Measurements from ENCODE around the gene PFDN6.
"Not testable (repeated sequence)": the region's sequence is repeated elsewhere in the genome, so short reads cannot be mapped to it uniquely, and the experiment has no call there.

PFDN6 gene

DNA sequence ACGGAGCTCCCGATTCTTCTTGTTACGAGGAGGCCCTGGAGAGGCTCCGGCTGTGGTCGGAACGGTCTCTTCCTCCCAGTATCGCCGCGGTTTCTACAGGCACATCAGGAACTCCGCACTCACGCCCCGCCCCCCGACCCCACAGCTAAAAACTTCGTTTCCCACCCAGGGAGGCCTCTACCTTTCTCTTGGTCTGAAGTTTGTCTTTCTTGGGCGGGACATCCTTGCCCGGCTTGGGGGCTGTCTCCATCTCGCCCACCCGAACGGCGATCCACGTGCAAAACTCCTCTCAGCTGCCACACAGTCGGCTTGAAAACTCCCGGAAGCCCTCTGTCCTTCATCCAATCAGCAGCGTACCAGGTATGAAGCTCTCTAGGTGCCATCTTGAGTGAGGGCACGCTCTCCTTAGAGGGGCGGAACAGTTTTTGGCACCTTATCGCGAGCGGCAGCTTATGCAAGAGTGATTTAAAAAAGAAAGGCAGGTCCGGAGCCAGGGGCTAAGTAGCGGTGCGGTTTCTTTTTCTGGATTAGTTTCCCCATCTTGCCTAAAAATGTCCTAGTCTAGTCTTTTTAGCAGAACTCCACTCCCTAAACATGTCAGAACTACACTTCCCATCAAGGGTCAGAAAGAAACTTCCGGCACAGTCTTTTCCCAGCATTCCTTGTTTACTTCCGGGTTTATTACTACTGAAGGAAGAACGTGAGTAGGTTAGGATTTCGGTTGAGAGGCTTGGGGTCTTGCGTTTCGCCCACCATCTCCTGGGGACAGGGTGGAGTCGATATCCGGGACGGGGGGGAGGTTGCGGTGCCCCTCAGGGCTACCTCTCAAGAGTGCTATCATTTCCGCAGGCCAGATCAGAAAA, at the start of gene PFDN6, which contains the start of gene WDR46:
TSS of gene PFDN6 (plus strand) at position 681 of the 863 bp plus-strand sequence. CDS start 256 bp downstream, outside the sequence.
TSS of gene WDR46 (minus strand) at position 319 of the 863 bp plus-strand sequence. CDS start at position 250, 69 bp downstream.
- DNase-seq = peak; percentile 90

DNA sequence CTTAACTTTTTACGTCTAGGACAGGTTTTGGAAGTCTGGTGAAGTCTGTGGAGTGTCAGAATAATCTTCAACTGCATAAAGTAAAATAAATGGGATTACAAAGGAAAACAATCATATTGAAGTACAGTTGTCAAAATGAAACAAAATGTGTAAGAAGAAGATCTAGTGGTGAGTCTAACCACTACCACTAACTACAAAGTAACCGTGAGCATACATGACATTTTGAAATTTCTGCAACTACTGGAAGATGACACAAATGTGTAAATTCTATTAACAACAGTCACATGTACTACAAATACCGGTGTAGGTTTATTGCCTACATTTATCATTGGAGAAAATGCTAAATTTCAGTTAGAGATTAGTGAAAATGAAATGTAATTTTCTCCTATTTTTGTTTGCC, 47.4 kb upstream of the PFDN6 start:
- no peak for DNase-seq

DNA sequence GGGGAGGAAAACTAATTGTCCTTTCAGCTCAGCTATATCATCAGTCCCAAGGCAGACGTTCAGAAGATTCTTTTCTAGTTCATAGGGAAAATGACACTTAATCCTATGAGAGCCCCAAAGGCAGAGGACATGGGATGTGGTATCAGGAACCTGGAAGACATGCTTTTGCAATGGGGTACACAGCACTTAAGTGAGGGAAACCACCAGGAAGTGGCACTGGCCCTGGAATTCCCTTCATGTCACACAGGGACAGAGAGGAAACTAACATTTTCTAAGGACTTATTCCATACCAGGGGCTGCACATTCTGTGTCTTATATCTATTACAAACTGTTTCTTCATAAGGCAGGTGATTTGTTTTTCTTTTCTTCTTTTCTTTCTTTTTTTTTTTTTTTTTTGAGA, 45.9 kb upstream of the PFDN6 start:
- DNase-seq = no peak

DNA sequence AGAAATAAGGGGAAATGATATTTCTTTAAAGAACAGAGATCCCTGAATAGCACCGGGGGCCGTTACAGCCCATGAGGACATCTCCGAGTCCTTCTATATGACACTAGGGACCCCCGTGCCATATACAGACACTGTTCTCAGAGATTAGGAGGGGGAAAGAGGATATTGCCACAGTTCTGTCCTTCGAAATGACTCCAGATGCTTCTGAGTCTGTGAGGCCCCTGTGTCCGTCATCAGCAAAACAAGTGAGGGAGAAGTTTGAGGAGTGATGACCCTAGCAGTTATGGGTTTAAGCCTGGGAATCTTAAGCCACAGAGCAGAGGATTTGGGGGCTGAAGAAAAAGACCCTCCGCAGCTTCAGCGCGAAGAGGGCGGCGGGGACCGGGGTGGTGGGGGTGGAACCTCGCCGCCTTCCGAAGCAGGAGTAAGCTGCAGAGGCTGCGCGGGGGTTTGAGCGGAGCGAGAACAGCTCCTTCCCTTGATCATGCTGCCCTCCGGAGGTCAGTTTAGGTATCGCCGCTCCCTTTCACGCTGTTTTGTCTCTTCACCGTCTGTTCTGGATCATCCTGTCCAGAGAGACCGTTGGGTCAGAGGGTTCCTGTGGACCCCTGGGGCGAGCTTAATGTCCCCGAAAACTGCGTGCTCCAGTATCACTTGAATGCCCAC, 41.3 kb upstream of the PFDN6 start:
- peak; percentile 98 for DNase-seq

DNA sequence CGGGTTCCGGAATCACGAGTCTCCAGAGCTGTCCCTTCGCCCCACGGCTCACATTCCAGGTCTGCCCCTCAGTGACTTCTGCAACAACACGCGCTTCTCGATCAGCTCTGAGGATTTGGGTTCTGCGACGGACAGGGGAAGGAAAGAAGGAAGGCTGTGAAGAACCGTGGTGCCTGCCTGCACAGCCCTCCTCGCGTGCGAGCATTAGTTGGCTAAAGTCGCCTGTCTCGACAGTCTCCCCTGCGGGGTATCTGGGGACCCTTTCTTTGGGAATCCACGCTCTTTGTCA, 40.8 kb upstream of the PFDN6 start:
- no peak for DNase-seq

DNA sequence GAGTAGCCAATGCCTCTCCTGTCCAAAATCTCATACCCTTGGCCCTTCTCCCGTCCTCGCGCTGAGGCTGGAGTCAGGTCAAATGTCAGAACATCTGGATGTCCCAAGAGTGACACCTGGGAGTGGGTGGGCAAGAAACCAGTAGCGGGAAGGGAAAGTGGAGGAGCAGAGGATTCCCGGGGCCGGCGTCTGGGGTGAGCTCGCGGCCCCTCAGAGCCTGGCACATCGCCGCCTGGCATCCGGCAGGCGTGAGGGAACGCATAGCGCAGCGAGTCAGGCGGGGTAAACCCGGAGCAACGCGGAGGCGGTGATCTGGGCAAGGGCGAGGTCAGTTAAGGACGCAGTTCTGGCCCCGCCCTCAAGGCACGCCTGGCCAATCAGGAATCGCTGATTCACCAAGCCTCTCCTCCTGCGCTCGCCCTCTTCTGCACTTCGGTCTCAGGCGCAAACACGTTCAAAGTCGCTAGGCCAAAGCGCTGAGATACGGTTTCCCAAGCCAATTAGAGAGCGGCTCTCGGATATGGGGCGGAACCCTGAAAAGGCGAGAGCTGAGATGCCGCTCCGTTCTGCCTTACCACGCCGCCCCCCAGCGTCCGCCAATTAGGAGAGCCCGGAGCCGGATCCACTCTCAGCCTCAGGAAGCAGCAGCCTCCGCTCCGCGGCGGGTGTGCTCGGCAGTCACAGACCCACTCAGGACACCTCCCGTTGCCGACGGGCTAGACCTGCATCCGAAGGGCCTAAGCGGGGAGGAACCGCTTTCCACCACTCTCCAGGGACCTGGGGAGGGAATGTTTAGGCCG, 40.3 kb upstream of the PFDN6 start:
- peak; percentile 96 for DNase-seq

DNA sequence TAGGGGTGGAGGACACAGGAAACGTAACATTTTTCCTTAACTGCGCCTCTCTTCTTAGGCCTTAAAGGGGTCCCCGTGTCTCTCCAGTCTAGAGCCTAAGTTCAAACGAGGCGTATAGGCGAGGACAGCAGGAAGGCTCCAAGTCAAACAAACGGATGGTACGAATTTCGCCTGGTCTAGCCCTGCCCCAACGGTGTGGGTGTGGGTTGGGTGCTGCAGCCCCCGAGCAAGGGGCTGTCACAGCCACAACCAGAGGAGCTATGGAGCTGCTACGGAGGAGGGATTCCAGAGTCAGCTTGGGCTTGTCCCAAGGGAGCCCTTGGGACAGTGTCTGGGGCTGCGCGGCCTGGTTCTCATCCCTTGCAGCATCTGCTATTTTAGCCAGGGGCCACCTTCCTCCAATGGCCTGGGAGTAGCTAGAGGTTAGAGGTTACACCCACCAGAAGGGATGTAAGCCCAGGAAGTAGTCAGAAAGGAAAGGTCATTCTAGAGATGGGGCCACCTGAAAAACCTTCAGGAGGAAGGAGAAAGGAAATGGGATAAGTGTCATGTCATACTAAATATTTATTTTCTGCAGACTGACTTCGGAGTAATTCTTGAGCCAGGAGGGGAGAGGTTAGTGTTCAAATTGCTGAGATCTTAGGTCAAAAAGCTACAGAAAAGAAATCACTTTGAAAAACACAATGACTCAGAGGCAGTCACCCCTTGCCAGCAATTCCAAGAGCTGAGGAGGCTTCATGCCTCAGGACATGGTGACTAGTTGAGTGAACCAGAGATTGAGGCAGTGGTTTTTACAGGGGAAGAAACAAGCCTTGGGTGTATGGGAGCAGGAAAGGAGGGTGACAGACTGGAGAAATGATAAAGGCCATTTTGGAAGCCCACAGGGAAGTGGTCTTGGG, 39.4 kb upstream of the PFDN6 start:
- DNase-seq = no peak

DNA sequence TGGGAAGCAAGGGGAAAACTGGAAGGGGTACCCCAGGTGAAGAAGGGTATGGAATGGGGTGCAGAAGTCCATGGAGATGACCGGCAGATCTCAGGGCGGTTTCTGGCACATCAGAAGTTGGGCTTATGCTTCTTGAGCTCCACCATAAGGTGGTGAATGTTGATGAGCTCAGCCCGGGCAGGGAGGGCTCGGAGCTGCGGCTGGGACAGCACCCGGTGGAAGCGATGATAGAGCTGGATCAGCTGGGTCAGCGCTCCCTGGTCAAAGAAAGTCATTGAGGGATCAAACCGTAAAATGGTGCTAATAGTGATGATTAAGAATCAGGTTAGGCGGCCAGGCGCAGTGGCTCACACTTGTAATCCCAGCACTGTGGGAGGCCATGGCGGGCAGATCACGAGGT, 38.7 kb upstream of the PFDN6 start:
- DNase-seq = no peak

DNA sequence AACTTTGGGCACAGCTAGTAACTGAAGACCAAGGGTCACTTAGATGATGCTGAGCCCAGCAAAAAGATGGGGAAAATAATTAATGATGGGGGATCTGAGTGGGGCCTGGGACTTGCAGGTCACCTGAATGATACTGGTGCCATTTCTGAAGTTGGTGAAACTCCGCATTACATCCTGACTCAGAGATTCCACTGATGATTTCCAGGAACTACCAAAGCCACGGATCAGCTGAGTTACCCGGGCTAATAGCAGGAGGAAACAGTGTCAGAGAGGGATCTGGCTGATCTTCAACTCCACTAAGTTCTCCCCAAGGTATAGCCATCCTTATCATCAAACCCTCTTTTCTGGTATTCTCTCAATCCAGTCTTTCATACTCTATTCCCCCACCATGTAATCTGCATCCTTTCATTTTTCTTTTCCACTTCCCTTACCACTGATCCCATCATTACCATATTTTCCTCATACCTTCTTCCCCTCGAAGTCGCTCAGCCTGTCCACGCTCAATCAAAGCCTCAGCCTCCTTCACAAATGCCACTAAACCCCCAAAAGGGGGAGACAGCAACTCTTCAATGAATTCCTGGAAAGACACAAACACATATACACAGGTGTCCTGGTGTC, 37.9 kb upstream of the PFDN6 start:
- no peak for DNase-seq

DNA sequence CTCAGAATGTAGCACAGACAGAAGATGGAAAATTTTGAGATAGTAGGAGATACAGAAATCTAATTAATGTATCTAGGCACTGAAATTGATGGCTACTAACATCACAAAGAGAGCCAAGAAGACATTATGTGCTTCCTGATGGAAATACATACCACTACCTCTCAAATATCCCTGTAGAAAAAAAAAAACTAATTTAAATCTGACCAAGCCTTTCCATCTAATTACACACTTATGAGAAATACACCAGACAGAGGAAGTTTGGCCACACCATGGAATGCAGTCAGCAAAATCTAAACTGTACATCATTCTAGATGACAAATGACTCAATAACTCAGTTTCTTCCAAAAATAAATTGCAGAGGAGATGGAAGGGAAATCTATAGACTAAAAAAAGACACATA, 36.6 kb upstream of the PFDN6 start:
- DNase-seq = no peak

DNA sequence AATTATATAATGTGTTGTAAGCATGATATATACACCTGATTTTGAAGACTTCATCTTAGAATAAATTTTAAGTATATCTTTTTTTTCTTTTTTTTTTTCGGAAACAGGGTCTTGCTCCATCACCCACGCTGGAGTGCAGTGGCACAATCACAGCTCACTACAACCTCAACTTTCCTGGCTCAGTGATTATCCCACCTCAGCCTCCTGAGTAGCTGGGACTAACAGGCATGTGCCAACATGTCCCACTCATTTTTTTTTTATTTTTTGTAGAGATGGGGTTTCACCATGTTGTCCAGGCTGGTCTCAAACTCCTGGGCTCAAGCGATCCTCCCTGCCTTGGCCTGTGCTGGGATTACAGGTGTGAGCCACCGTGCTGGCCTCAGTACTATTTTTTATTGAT, 34.8 kb upstream of the PFDN6 start:
- DNase-seq = no peak

DNA sequence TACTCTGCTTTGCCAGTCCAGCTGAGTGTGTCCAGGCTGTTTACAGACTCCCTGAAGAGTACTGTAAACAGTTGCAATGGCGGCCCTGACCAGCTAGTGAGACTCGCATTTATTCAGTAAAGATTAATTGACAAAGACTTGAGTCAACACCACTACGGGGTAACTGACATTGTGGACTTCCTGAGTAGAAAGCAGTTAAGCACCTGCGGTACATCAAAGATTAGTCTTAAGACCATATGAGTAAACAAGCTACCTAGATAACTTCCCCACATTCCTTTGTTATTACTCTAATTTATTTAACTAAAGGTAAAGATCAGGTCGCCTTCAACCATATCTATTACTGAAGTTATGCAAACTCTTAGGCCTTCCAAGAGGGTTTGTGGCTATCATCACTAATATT, 30.4 kb upstream of the PFDN6 start:
- no peak for DNase-seq

DNA sequence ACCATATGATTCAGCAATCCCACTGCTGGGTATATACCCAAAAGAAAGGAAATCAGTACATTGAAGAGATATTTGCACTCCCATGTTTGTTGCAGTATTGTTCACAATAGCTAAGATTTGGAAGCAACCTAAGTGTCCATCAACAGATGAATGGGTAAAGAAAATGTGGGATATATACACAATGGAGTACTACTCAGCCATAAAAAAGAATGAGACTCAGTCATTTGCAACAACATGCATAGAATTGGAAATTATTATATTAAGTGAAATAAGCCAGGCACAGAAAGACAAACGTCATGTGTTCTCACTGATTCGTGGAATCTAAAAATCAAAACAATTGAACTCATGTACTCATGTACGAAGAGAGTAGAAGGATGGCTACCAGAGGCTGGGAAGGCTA, 26.9 kb upstream of the PFDN6 start:
- DNase-seq = not testable (repeated sequence)

DNA sequence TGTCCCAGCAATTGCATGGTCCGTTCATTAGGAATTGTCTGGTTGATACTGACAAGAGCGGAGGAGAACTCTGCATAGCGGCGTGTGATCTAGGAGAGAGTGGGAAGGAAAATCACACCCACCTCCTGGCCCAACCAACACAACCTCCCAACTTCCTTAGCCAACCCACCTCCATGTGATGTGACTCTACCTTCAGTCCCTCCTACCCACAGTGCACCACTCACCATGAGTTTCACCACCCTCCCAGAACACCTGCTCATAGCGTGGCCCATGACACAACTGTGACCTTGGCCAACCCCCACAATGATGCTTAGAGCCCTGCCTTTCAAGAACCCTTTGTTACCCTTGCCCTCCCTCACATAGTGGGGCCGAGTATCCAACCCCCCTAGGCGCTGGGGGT, 25.4 kb upstream of the PFDN6 start:
- no peak for DNase-seq

DNA sequence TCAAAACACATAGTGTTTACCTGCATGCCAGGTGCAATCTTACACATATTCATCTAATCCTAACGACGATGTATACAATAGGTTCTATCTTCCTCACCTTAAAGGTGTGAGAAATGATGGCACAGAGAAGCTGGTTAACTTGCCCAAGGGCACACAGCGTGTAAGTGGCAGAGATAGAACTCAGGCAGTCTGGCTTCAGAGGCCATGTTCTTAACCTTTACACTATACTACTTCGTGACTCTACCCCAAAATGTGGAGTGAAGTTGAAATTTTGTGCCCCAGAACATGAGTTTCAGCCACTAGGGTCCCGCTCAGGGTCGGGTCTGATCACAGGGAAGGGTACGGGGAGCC, 18.3 kb upstream of the PFDN6 start:
- no peak for DNase-seq

DNA sequence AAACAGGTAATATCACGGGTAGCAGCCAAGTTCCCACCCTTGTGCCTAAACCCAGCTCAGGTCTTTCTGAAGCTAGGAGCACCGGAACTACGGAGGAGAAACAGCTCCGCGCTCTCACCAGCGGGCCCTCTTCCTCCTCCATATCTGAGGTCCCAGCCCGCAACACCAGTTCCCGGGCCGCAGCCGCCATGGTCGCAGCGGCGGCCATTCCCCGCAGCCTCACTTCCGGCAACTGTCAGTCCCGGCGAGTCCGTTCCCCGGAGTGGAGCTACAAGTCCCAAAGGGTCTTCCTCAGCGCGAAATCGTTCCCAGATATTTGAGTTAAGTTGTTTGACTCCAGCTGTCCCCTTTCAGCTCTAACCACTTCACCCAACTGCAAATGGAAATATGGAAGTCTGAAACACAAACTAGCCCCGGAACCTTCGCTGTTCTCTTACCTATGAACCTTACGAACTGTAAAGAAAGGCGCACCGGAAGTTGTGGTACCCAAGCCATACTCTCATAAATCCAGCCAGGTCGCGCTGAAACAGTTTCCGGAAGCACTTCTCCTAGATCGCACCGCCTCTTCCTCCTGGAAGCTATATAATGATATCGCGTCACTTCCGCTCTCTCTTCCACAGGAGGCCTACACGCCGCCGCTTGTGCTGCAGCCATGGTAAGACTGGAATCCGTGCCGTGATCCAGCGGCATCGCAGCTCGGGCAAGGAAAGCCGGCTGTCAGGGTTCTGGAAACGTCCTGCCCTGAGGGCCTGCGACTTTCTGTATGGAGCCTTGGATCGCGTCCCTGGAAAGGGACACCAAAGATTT, 17.7 kb upstream of the PFDN6 start, which contains the start of the genes RPS18 and VPS52:
TSS of gene RPS18 (plus strand) at position 608 of the 807 bp plus-strand sequence. CDS start at position 653, 45 bp downstream.
TSS of gene VPS52 (minus strand) at position 409 of the 807 bp plus-strand sequence. CDS start at position 208, 201 bp downstream.
- peak; percentile 96 for DNase-seq

DNA sequence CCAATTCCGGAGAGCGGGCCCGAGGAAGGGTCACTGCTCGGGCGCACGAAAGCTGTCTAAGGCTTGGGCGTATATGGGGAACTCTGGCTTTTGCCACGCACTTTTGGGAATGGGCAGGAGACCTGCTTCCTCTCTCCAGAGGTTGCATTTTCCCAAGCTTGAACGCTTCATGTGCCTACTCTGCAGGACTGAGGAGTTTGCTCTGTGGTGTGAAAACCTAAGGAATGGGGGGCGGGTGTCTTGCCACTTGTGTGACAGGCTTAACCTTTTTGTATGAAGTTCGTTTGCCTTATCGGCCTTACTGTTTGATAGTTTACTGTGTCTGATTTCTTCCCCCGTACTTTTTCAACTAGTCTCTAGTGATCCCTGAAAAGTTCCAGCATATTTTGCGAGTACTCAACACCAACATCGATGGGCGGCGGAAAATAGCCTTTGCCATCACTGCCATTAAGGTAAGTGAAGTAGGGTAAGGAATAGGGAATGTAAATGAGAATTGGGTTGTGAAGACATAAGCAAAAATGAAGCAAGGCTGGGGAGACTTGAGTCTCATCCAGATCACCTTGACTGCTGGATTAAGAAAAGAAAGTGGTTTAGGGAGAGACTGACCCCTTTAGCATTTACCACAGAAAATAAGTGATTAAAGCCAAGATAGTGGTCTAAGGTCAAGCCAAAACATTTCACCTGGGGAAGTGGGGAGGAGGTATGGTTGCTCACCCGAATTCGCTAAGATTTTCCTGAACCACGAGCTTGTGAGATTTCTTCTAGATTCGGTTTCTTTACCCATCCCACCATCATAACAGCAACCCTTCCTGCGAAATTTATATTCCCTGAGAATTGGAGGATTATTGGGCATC, 16.9 kb upstream of the PFDN6 start:
- DNase-seq = no peak

DNA sequence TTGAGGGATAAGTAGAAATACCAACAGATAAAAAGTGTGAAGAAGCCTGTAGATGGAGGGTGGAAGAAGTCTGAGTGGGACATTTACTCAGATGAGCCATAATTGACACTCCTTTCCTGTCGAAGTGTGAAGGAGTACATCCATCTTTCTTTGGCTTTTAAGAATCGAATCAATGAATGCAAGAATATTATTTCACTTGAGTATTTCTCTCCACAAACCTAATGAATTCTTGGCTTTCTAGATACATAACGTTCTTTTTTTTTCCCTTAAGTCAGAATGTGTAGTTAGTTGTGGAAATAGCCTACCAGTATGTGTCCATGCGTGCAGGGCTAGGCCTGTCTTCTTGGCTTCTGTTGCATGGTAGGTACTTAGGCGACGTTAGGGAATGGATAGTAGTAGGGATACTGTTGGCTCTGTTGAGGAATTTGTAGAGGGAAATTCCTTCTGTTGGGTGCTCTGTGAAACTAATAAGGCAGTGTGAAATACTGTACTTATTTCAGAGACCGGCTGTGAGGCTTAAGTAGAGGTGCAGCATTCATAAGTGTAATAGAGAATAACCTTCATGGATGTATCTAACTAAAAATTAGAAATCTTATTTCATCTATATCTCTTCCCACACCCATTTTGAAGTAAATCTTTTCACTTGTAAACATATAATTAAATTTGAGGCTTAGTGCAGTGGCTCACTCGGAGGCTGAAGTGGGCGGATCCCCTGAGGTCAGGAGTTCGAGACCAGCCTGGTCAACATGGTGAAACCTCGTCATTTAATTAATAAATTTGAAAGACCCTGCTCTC, 16.1 kb upstream of the PFDN6 start:
- no peak for DNase-seq
